MM.1S (cell line): ENCODE results near the gene SHMT2.

Experiments
- CTCF ChIP-seq: fragments of 300-600 bp; sonication (generic); IDR thresholded peaks from 2 replicates; pipeline ENCODE4 v1.5.1; 2016; ENCODE audit warnings: antibody characterized with exemption, low read length, mixed read lengths
- EZH2 ChIP-seq: fragments of 300-600 bp; sonication (generic); optimal IDR thresholded peaks from 2 replicates; pipeline ENCODE3; 2017; ENCODE audit warnings: low read depth, mild to moderate bottlenecking, antibody characterized with exemption, low read length, mixed read lengths
- EZH2phosphoT487 ChIP-seq: fragments of 300-600 bp; sonication (generic); IDR thresholded peaks from 2 replicates; pipeline ENCODE4 v1.6.1; 2018; ENCODE audit warnings: antibody characterized with exemption, low read length

- no peak for TF ChIP-seq EZH2phosphoT487
- peak; percentile 40 for TF ChIP-seq CTCF
- TF ChIP-seq EZH2: no peak
These were observed 4.4 kb upstream of the SHMT2 start for GRCh38 chr12:57224973-57225679.
